ENCODE measurements around the gene HLA-DQA1. TPM values are rescaled to one million over a fixed set of nuclear protein-coding genes. Genes with fewer than 3 reads are reported as not detected.
"Not testable (repeated sequence)": the region's sequence is repeated elsewhere in the genome, so short reads cannot be mapped to it uniquely, and the experiment has no call there.

HLA-DQA1 gene
- total RNA-seq, 4 donors from 2014 or later: 0.67 to 36.3 (median 1.5) TPM; not detected in 1

DNA sequence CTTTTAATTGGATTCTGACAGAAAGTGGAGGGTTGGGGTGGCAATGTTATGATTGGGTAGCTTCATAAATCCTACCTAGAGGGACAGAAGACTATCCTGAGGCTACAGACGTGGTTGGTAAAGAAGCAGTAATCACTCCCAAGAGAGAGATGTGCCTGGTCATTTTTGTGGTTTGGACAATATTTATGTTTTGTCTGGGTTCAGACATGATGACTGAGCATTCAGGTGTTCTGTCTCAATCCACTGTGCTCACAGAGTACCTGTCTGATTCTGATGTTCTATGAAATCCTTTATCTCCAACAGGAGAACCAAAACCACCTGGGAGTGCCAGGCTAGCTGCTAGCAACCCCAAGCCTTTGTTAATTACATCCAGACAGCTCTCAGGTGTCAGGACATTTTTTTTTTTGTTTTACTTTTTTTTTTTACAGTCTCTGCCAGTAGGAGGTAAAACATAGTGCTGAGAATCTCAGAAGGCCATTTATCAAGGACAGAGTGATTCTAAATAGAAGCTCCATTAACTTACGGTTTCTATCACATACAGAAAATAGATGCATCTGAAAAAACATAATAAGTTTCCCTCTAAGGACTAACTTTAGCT is 1.6 kb upstream of the HLA-DQA1 start:
- TF ChIP-seq, protein P1, sequence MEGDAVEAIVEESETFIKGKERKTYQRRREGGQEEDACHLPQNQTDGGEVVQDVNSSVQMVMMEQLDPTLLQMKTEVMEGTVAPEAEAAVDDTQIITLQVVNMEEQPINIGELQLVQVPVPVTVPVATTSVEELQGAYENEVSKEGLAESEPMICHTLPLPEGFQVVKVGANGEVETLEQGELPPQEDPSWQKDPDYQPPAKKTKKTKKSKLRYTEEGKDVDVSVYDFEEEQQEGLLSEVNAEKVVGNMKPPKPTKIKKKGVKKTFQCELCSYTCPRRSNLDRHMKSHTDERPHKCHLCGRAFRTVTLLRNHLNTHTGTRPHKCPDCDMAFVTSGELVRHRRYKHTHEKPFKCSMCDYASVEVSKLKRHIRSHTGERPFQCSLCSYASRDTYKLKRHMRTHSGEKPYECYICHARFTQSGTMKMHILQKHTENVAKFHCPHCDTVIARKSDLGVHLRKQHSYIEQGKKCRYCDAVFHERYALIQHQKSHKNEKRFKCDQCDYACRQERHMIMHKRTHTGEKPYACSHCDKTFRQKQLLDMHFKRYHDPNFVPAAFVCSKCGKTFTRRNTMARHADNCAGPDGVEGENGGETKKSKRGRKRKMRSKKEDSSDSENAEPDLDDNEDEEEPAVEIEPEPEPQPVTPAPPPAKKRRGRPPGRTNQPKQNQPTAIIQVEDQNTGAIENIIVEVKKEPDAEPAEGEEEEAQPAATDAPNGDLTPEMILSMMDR (IDR thresholded peaks at IDR 0.05): no peak
- TF ChIP-seq POLR2A (IDR thresholded peaks at IDR 0.05): no peak
- peak overlapping the region in 1 of 4 donors; percentile 72 for H3K27ac ChIP-seq
- no peaks in the 10 kb centered on the region for H3K36me3 ChIP-seq
- H3K27me3 ChIP-seq: no peaks in the 10 kb centered on the region
- H3K4me3 ChIP-seq: no peak overlapping the region
- no peaks in the 10 kb centered on the region for H3K4me1 ChIP-seq
- no peaks in the 10 kb centered on the region for H3K9me3 ChIP-seq
- DNase-seq: no peak

DNA sequence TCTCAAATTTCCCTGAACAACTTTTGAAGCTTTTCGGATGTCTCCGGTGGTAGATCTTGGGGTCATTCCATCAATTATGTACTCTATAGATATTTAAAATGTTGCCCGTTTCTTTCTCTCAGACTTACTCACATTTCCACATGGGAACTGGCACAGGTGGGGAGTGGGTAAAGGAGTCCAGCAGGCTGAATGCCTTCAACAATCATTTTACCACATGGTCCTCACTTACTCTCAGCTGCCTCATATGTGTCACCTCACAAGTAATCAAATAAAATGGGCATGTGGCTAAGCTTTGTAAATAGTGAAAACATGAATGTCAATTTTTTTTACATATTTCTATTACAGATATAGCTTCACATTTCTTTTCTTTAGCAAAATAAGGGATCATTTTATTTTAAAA is 677 bp downstream of the HLA-DQA1 start:
- Histone ChIP-seq H3K27ac (peak overlapping the region in 1 of 4 donors; percentile 72), H3K36me3 (no peaks in the 10 kb centered on the region), H3K27me3 (no peaks in the 10 kb centered on the region), H3K4me1 (no peaks in the 10 kb centered on the region), H3K4me3 (peak overlapping the region in 1 of 4 donors; percentile 35), H3K9me3 (no peaks in the 10 kb centered on the region)
- TF ChIP-seq, protein P1 (IDR thresholded peaks at IDR 0.05): no peak
- TF ChIP-seq POLR2A (IDR thresholded peaks at IDR 0.05): no peak
- DNase-seq: no peak

DNA sequence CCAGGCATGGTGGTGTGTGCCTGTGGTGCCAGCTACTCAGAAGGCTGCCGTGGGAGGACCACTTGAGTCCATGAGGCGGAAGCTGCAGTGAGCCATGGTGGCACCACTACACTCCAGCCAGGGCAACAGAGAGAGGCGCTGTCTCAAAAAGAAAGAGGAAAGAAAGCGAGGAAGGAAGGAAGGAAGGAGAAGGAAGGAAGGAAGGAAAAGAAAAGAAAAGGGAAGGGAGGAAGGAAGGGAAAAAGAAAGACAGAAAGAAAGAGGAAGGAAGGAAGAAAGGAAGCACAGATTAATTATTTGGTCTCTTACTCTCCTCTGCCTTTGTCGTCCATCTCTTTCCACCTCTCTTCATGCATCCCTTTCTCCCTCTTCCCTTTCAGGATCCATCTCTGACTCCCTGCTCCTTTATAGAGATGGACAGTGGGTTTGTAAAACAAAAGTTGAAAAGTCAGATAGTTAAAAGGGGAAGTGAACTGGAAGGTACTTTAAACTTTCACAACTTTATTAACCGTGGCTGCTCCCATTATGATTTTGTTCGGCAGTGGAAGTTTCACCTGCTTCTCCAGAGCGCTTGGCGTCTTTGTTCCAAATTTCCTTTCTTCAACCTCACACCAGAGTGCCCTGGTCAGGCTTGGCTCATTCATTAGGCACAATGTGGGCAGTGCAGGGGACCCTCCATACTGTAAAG is 1.5 kb downstream of the HLA-DQA1 start:
- no peak for DNase-seq
- Histone ChIP-seq H3K4me1 (no peaks in the 10 kb centered on the region), H3K27me3 (no peaks in the 10 kb centered on the region), H3K4me3 (peak overlapping the region in 1 of 4 donors; percentile 35), H3K9me3 (no peaks in the 10 kb centered on the region), H3K36me3 (no peaks in the 10 kb centered on the region), H3K27ac (peak overlapping the region in 1 of 4 donors; percentile 72)
- TF ChIP-seq POLR2A (IDR thresholded peaks at IDR 0.05): no peak
- TF ChIP-seq, protein P1 (IDR thresholded peaks at IDR 0.05): no peak

DNA sequence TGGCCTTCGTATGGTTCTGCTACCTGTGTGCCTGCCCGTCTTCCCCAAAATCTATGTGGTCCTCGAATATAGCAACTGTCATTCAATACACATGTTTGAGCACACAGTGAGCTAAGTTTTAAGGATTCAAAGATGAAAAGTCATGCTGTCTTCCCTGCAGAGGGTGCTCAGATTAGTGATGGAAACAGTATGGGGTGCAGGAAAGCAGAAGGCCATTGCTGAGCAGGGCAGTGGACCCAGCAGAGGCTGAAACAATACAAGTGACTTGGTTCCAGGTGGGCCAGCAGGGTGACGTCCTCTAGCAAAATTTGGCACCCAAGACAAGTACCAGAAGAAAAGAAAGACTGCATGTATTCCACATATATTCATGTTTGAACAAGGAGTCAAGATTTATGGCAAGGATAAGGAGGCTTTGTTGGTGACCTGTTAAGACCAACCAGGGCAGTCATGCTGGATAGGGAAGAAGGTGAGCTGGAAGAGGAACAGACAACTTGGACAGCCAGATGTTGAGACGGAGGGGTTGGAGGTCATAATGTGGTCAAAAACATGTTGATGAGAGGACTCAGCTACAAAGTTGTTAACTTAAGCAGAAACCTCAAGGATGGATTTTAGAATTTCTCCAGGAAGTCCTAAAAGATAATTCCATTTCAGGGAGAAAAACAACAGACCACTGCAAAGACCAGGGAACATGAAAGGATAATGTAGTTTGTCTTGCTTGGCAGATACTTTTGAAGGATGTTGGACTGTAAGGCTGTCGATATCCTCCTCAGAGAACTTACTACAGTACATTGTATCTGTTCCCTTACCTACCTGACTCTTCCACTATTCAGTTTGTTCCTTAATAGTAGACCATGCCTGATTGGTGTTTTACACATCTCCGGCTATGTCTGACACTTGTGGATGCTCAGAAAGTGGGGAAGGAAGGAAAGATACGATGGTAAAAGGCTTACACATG is 2.5 kb downstream of the HLA-DQA1 start:
- no peak for DNase-seq
- Histone ChIP-seq H3K36me3 (no peaks in the 10 kb centered on the region), H3K4me3 (peak overlapping the region in 1 of 4 donors; percentile 35), H3K27me3 (no peaks in the 10 kb centered on the region), H3K27ac (peak overlapping the region in 1 of 4 donors; percentile 72), H3K9me3 (no peaks in the 10 kb centered on the region), H3K4me1 (no peaks in the 10 kb centered on the region)
- TF ChIP-seq, protein P1 (IDR thresholded peaks at IDR 0.05): no peak
- no peak for TF ChIP-seq POLR2A (IDR thresholded peaks at IDR 0.05)

DNA sequence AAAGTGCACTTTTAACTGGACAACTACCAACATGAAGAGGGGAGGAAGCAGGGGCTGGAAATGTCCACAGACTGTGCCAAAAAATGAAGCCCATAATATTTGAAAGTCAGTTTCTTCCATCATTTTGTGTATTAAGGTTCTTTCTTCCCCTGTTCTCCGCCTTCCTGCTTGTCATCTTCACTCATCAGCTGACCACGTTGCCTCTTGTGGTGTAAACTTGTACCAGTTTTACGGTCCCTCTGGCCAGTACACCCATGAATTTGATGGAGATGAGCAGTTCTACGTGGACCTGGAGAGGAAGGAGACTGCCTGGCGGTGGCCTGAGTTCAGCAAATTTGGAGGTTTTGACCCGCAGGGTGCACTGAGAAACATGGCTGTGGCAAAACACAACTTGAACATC is 3.9 kb downstream of the HLA-DQA1 start:
- DNase-seq: no peak
- Histone ChIP-seq H3K36me3 (no peaks in the 10 kb centered on the region), H3K9me3 (no peaks in the 10 kb centered on the region), H3K4me1 (no peaks in the 10 kb centered on the region), H3K27ac (no peak overlapping the region), H3K27me3 (no peaks in the 10 kb centered on the region), H3K4me3 (no peak overlapping the region)
- TF ChIP-seq, protein P1 (IDR thresholded peaks at IDR 0.05): no peak

DNA sequence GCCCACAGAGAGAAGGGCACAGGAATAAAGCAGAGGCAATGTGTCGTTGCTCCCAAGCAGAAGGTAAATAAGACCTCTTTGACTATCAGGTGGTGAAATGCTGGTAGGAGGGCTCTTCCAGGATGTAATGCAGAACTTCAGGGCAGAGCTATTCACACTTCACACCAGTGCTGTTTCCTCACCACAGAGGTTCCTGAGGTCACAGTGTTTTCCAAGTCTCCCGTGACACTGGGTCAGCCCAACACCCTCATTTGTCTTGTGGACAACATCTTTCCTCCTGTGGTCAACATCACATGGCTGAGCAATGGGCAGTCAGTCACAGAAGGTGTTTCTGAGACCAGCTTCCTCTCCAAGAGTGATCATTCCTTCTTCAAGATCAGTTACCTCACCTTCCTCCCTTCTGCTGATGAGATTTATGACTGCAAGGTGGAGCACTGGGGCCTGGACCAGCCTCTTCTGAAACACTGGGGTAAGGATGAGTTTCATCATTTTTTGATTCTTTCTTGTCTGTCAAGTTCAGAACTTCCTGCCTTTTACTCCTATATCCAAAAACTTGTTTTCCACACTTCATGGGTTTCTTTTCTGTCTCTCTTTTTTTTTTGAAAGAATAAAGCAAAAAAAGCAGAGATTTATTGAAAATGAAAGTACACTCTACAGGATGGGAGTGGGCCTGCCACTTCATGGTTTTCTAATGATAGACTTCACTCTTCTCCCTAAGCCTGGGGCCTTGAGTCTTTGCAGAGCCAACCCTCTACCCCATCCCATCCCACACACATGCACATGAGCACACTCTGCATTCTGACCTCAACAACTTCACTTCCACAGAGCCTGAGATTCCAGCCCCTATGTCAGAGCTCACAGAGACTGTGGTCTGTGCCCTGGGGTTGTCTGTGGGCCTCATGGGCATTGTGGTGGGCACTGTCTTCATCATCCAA is 4.8 kb downstream of the HLA-DQA1 start:
- H3K9me3 ChIP-seq: not testable (repeated sequence)

More for the DNA sequence above, 4.8 kb downstream of the HLA-DQA1 start:
- not testable (repeated sequence) for H3K4me3 ChIP-seq, H3K27me3 ChIP-seq, H3K27ac ChIP-seq, H3K36me3 ChIP-seq, H3K4me1 ChIP-seq, DNase-seq
